Mucosa of rectum (tissue), 2 donors: ENCODE data around the gene MYDGF.

Source experiments
- H3K27ac ChIP-seq, 2 donors: one replicate each; pipeline ENCODE4 v1.7.0; 2013; ENCODE audit warnings: inconsistent platforms in 2 of 2, low read depth in 2 of 2, low read length in 2 of 2
- H3K27me3 ChIP-seq, 2 donors: one replicate each; pipeline ENCODE4 v1.7.0; 2013; ENCODE audit warnings: low read length in 2 of 2; ENCODE audit not compliant: control insufficient read depth in 2 of 2, insufficient read depth in 2 of 2
- H3K36me3 ChIP-seq, 2 donors: one replicate each; pipeline ENCODE4 v1.7.0; 2013; ENCODE audit warnings: low read length in 2 of 2; ENCODE audit not compliant: control insufficient read depth in 2 of 2, insufficient read depth in 2 of 2
- H3K4me1 ChIP-seq, 2 donors: one replicate each; pipeline ENCODE4 v1.7.0; 2013; ENCODE audit warnings: low read length in 2 of 2, mild to moderate bottlenecking in 1 of 2; ENCODE audit not compliant: control insufficient read depth in 2 of 2, insufficient read depth in 2 of 2
- H3K4me3 ChIP-seq, 2 donors: one replicate each; pipeline ENCODE4 v1.7.0; 2013; ENCODE audit warnings: low read length in 2 of 2
- H3K9ac ChIP-seq, 2 donors: one replicate each; pipeline ENCODE4 v1.7.0; 2013; ENCODE audit warnings: low read length in 2 of 2, low read depth in 1 of 2, mild to moderate bottlenecking in 1 of 2
- H3K9me3 ChIP-seq, 2 donors: one replicate each; pipeline ENCODE4 v1.7.0; 2013; ENCODE audit warnings: low read length in 2 of 2; ENCODE audit not compliant: control insufficient read depth in 2 of 2
- donor health status: healthy.
- donor health status: Normal muscosa, but diverticular disease.

MYDGF gene

DNA sequence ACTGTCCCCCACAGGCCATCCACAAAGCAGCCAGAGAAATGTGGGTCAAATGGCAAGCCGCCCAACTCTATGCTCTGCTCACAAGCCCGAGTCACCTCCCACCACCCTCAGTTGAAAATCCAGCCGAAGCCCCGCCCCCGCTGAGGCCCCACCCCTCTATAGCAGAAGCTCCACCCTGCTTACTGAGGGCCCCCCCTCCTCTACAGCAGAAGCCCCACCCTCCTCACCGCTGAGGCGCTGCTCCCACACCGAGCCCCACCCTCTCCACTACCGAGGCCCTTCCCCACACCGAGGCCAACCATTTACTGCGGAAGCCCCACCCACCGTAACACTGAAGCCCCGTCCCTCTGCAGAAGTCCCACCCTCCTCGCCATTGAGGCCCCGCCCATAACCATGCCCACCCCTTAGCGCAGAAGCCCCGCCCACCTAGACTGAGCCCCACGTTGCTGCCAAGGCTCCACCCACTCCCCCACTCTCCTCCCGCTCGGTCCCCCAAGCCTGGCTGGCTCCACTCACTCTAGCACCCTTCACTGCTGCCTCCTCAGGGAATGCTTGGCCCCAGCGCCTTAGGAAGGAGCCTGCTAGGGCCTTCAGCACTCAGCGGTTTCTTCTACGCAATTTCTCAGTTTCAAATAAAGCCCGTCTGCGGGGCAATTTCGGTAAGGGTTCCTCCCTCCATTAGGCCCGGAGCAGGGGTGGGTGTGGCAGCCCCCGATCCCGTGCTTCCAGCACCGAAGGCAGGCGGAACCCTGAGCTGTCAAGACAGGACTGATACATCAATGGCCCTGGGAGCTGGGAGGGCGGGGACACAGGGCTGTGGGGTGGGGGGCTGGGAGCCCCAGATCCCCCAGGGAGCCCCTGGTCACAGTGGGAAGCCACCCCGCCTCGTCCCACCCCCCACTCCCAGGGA, 9.0 kb upstream of the MYDGF start:
- no peak overlapping the region for H3K9ac ChIP-seq
- H3K36me3 ChIP-seq, result peaks cover 34 to 48% of the 10 kb centered on the region in 2 donors
- no peak overlapping the region for H3K27ac ChIP-seq
- no peaks in the 10 kb centered on the region for H3K4me1 ChIP-seq
- no peak overlapping the region for H3K4me3 ChIP-seq
- no peaks in the 10 kb centered on the region for H3K9me3 ChIP-seq
- no peaks in the 10 kb centered on the region for H3K27me3 ChIP-seq

DNA sequence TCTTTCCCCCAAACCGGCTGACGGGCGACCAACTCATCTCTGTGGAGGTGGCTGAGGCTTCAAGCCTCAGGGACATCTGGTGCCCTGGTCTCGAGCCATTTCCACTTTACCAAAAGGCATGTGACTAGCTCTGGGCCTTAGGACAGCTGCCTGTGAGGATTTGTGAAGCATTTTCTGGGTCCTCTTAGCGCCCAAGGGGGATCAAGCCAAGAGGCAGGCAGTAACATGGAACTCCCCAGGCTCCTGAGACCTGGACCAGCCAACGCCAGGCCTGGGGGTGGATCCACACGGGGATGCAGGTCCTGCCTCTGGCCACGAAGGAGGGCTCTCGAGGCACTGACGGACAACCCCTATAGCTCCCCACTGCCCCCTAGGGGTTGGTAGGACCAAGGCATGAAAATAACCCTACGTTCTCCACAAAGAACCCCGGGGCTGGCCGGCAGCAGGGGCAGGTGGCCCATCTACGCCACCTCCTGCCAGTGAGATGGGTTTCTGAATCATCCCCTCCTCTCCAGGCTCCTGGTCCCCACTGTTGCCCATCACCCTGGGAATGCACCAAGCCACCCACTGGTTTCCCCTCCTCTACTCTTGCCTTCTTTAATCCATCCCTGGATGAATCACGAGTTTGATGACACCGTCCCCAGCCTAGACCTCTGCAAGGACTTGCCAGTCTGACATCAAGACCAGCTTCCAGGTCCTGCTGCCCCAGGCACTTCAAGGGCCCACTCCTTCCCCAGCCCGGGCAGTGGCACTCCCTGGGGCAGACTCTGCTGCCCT, 7.0 kb upstream of the MYDGF start:
- no peaks in the 10 kb centered on the region for H3K4me1 ChIP-seq
- H3K9me3 ChIP-seq, result no peaks in the 10 kb centered on the region
- H3K27me3 ChIP-seq, result no peaks in the 10 kb centered on the region
- peaks cover 21 to 33% of the 10 kb centered on the region in 2 donors for H3K36me3 ChIP-seq
- no peak overlapping the region for H3K9ac ChIP-seq
- H3K4me3 ChIP-seq, result no peak overlapping the region
- H3K27ac ChIP-seq, result peak overlapping the region in 1 of 2 donors; percentile 43

DNA sequence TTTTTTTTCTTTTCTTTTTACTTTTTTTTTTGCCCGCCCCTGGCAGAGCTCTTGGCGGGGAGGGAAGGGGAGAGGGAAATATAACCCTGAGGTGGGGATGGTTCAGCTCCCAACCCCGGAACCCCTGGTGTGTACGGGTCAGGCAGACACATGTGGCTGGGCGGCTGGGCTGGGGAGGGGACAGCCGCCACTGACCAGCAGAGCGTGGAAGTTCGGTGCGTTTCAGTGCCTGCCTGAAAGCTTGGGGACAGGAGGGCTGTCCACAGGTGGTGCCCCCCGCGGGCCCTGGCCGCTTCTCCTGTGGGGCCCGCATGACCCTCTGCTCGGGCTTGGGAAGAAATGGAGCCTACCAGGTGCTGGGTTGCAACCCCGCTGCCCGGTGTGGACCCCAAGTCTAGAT, 5.2 kb upstream of the MYDGF start:
- Histone ChIP-seq H3K4me3 (no peak overlapping the region), H3K27me3 (no peaks in the 10 kb centered on the region), H3K4me1 (peaks cover 0 to 3% of the 10 kb centered on the region in 2 donors), H3K9me3 (no peaks in the 10 kb centered on the region), H3K36me3 (peaks cover 16 to 22% of the 10 kb centered on the region in 2 donors), H3K27ac (no peak overlapping the region), H3K9ac (no peak overlapping the region)

DNA sequence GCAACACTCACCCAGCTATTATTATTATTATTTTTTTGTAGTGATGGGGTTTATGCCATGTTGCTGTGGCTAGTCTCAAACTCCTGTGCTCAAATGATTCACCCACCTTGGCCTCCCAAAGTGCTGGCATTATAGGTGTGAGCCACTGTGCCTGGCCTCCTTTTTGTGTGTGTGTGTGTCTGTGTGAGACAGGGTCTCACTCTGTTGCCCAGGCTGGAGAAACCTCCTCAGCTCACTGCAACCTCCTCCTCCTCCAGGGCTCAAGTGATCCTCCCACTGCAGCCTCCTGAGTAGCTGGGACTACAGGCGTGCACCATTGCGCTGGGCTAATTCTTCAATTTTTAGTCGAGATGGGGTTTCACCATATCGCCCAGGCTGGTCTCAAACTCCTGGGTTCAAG, 3.6 kb upstream of the MYDGF start:
- H3K9ac ChIP-seq, result no peak overlapping the region
- no peaks in the 10 kb centered on the region for H3K27me3 ChIP-seq
- H3K4me1 ChIP-seq, result peaks cover 9 to 11% of the 10 kb centered on the region in 2 donors
- no peak overlapping the region for H3K4me3 ChIP-seq
- no peaks in the 10 kb centered on the region for H3K9me3 ChIP-seq
- peaks cover 10 to 15% of the 10 kb centered on the region in 2 donors for H3K36me3 ChIP-seq
- H3K27ac ChIP-seq, result no peak overlapping the region

DNA sequence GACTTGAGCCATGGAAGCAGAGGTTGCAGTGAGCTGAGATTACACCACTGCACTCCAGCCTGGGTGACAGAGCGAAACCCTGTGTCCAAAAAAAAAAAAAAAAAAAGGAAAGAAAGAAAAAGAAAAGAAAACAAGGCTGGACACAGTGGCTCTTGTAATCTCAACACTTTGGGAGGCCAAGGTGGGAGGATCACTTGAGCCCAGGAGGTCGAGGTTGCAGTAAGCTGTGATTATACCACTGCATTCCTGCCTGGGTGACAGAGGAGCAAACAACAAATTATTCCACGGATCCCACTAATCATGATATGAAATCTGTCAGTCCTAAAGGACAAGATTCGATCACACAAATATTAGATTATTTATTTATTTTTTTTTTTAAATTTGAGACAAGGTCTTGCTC, 3.1 kb upstream of the MYDGF start:
- no peak overlapping the region for H3K9ac ChIP-seq
- peaks cover 13 to 14% of the 10 kb centered on the region in 2 donors for H3K36me3 ChIP-seq
- H3K4me3 ChIP-seq, result no peak overlapping the region
- peaks cover 9 to 11% of the 10 kb centered on the region in 2 donors for H3K4me1 ChIP-seq
- no peaks in the 10 kb centered on the region for H3K27me3 ChIP-seq
- H3K9me3 ChIP-seq, result no peaks in the 10 kb centered on the region
- no peak overlapping the region for H3K27ac ChIP-seq

DNA sequence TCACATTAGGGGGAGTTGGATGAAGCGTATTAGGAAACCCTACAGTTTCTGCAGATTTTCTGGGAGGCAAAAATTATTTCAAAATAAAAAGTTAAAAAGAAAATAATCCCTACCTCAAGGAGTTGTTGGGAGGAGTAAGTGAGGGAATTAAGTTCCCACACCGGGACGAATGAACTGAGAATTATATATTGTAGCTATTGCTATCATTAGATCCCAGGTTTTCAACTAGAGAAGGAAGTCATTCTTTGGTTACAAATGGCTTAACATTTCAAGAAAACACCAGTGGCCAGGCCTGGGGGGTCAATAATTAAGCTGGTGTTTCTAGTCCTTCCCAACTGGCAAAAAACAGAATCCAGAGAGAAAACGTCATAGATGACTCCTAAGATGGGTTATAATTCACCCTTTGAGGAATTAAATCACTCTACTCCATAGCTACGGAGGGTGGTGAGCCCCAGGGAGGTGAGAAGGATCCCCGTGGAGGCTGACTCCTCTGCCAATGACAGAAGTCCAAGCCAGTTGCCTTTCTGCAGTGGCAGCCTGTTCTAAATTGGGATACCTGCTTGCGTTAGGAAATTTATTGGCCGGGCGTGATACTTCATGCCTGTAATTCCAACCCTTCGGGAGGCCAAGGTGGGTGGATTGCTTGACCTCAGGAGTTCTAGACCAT, 1.2 kb upstream of the MYDGF start:
- no peak overlapping the region for H3K9ac ChIP-seq
- peaks cover 14 to 18% of the 10 kb centered on the region in 2 donors for H3K36me3 ChIP-seq
- H3K4me1 ChIP-seq, result peaks cover 9 to 11% of the 10 kb centered on the region in 2 donors
- no peaks in the 10 kb centered on the region for H3K27me3 ChIP-seq
- no peaks in the 10 kb centered on the region for H3K9me3 ChIP-seq
- no peak overlapping the region for H3K4me3 ChIP-seq
- H3K27ac ChIP-seq, result no peak overlapping the region

DNA sequence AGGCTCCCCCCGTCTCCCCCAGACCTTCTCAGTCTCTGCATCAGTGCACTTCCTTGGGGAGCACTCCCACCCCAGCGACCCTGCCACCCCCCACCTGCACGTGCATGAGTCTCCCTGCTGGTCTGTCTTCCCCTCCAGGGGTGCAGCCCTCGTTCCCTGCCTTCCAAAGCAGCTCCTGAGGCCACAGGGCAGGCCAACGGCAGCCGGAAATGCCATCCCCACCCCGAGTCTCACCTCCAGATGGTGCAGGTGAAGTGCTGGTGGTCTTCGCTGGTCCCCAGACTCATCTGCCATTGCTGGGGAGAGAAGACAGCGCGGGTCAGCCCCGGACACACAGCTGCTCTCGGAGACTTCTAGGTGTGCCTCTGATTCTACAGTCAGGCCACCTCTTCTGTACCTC, 5.5 kb downstream of the MYDGF start:
- no peak overlapping the region for H3K27ac ChIP-seq
- no peak overlapping the region for H3K9ac ChIP-seq
- H3K36me3 ChIP-seq, result peaks cover 23 to 45% of the 10 kb centered on the region in 2 donors
- H3K9me3 ChIP-seq, result no peaks in the 10 kb centered on the region
- peaks cover 14 to 21% of the 10 kb centered on the region in 2 donors for H3K4me1 ChIP-seq
- H3K27me3 ChIP-seq, result no peaks in the 10 kb centered on the region
- H3K4me3 ChIP-seq, result no peak overlapping the region

DNA sequence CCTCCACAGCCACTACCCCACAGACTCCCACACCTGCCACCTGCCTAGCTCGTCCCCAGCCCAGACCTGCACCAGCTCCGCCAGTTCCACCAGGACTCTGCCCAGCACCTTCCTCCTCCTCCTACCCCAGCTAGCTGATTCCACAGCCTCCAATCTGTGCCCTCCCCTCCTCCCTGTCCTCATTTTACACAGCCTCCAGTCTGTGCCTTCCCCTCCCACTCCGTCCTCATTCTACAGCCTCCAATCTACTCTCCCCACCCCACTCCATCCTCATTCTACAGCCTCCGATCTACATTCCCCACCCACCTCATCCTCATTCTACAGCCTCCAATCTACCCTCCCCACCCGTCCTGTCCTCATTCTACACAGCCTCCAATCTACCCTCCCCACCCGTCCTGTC, 7.3 kb downstream of the MYDGF start:
- Histone ChIP-seq H3K4me3 (no peak overlapping the region), H3K4me1 (peaks cover 5 to 14% of the 10 kb centered on the region in 2 donors), H3K27ac (no peak overlapping the region), H3K36me3 (peaks cover 28 to 52% of the 10 kb centered on the region in 2 donors), H3K9ac (no peak overlapping the region), H3K9me3 (no peaks in the 10 kb centered on the region), H3K27me3 (no peaks in the 10 kb centered on the region)

DNA sequence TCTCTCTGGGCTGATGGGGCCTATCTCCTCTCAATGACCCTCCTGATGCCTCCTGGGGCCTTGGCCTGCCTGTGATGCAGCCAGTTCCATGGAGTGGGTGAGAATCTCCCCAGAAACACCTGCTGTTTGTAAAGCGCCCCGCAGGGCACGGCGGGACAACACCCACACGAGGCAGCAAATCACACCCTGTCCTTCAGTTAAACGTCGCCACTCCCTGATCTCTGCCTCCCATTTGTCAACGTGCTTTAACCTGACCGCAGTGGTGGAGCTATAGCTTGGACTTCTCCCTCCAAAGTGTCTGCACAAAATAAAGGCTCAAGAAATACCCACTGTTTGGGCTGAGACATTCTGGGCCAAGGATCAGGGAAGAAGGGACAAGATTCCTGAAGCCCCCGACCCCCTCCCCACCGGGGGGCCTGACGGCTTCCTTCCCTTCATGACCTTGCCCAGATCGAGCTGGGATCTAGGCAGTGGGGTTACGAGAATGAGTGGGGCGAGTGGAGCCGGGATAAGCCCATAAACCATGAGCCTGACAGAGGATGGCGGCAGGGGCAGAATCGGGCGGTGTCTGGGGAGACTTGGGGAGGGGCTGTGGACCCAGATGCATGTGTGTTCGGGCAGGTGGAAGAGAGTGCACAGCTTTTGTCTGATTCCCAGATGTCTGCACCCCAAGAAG, 8.0 kb downstream of the MYDGF start:
- Histone ChIP-seq H3K4me3 (peak overlapping the region in 1 of 2 donors; percentile 6), H3K27ac (peak overlapping the region in 1 of 2 donors; percentile 17), H3K36me3 (peaks cover 33 to 55% of the 10 kb centered on the region in 2 donors), H3K27me3 (no peaks in the 10 kb centered on the region), H3K9ac (peak overlapping the region in 1 of 2 donors; percentile 45), H3K9me3 (no peaks in the 10 kb centered on the region), H3K4me1 (peaks cover 5 to 14% of the 10 kb centered on the region in 2 donors)
